Hematopoietic multipotent progenitor cell treated with erythropoietin and hydrocortisone succinate and interleukin-3 and kit ligand, for 15 days (in vitro differentiated cells): Measurements from ENCODE around the gene SEC14L3.
A peak's percentile ranks its signal among the peaks of the same experiment; 100 is the strongest.
"Not testable (repeated sequence)": the region's sequence is repeated elsewhere in the genome, so short reads cannot be mapped to it uniquely, and the experiment has no call there.

Experiments
- DNase-seq: peaks from one replicate; pipeline ENCODE4 v3.0.0-alpha.2; 2015; ENCODE audit warnings: low spot score

The SEC14L3 gene

GRCh38 chr22:30485362-30485988, 13.7 kb upstream of the SEC14L3 start:
- DNase-seq, result peak; percentile 84

- DNase-seq, result no peak
Observed at GRCh38 chr22:30483169-30483568, 11.4 kb upstream of the SEC14L3 start.

- no peak for DNase-seq
Observed at GRCh38 chr22:30481711-30482110, 9.9 kb upstream of the SEC14L3 start.

- DNase-seq, result peak; percentile 18
Observed at GRCh38 chr22:30479981-30480380, 8.2 kb upstream of the SEC14L3 start.

- DNase-seq, result no peak
Observed at GRCh38 chr22:30474683-30475424, 3.0 kb upstream of the SEC14L3 start.

- no peak for DNase-seq
Observed at GRCh38 chr22:30474121-30474520, 2.3 kb upstream of the SEC14L3 start.

GRCh38 chr22:30472994-30473720, 1.3 kb upstream of the SEC14L3 start:
- DNase-seq, result no peak

- DNase-seq, result no peak
Observed at GRCh38 chr22:30470655-30471054, 1.2 kb downstream of the SEC14L3 start.

GRCh38 chr22:30469165-30469564, 2.7 kb downstream of the SEC14L3 start:
- no peak for DNase-seq

- DNase-seq, result not testable (repeated sequence)
Observed at GRCh38 chr22:30460555-30460954, 11.3 kb downstream of the SEC14L3 start.

GRCh38 chr22:30460147-30460546, 11.7 kb downstream of the SEC14L3 start:
- DNase-seq, result no peak

GRCh38 chr22:30459181-30460052, 12.4 kb downstream of the SEC14L3 start:
- DNase-seq, result peak; percentile 19

GRCh38 chr22:30457981-30458380, 13.8 kb downstream of the SEC14L3 start:
- no peak for DNase-seq

GRCh38 chr22:30455075-30455840, 16.6 kb downstream of the SEC14L3 start:
- no peak for DNase-seq

- DNase-seq, result peak; percentile 68
Observed at GRCh38 chr22:30453731-30454510, 17.9 kb downstream of the SEC14L3 start.

GRCh38 chr22:30452861-30453260, 19.0 kb downstream of the SEC14L3 start:
- no peak for DNase-seq

- DNase-seq, result peak; percentile 86
Observed at GRCh38 chr22:30451488-30451887, 20.3 kb downstream of the SEC14L3 start.

- DNase-seq, result peak; percentile 89
Observed at GRCh38 chr22:30447656-30448055, 24.2 kb downstream of the SEC14L3 start.

GRCh38 chr22:30445438-30446145, 26.2 kb downstream of the SEC14L3 start:
- DNase-seq, result no peak
